HL-60/S4 treated with retinoic acid at 250 ng/mL for 4 days and 3 days (cell line): ENCODE data around the gene ZNF783.
"Not testable (repeated sequence)": the region's sequence is repeated elsewhere in the genome, so short reads cannot be mapped to it uniquely, and the experiment has no call there.

Source experiments
- in situ Hi-C: fragments of 300-500 bp; cut with MboI; formaldehyde crosslinking; loops from 2 replicates; pipeline ENCODE4 v1.7.0; 2022; ENCODE audit warnings: low sequenced_read_pairs

The ZNF783 gene

DNA sequence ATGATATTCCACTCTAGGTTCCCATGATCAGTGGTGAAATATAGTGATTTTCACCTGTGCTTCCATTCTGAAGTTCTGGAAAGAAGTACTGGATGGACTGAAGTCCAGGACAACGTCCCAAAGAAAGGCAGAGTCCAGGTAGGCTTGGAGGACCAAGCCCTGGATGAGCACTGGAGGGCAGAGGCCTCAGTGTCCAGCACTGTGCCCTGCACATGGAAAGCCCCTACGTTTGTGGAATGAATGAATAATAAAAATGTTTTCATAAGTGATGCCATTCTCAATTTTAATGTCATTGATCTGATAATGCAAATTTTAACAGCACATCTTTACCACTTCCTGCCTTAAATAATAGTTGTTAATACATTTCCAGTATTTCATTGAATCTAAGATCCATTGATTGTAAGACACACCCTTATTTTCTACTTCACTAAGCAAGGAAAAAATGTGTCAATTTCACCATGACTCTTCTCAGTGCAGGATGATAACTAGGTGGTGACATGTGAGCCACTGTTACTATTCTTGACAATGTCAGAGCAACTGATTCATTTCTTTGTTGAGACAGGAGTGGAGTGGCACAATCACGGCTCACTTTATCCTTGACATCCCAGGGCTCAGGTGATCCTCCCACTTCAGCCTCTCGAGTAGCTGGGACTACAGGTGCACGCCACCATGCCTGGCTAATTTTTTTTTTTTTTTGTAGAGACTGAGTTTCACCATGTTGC is 35.2 kb downstream of the ZNF783 start:
- in situ Hi-C loops, result no loop called here

DNA sequence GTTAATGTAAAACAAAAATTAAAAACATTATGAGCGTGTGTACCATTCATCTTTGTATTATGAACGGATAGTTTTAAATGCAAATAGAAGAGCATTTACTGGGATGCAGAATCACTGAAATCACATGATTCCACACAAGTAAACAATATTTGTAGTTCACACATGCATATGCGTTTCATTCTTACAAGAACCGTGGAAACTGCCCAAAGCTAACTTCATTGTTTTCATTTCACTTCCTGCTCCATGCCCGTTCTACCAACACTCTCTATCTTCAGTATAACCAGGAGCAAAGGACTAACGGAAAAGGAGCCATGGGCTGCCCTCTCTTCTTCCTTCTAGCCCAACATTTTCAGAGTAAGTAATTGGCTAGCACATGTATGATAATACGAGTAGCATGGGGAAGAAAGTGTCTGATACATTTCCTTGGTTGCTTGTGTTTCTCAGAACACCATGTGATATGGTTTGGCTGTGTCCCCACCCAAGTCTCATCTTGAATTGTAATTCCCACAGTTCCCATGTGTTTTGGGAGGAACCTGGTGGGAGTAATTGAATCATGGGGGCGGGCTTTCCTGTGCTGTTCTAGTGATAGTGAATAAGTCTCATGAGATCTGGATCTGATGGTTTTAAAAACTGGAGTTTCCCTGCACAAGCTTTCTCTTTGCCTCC is 38.8 kb downstream of the ZNF783 start:
- in situ Hi-C loops, result no loop called here

DNA sequence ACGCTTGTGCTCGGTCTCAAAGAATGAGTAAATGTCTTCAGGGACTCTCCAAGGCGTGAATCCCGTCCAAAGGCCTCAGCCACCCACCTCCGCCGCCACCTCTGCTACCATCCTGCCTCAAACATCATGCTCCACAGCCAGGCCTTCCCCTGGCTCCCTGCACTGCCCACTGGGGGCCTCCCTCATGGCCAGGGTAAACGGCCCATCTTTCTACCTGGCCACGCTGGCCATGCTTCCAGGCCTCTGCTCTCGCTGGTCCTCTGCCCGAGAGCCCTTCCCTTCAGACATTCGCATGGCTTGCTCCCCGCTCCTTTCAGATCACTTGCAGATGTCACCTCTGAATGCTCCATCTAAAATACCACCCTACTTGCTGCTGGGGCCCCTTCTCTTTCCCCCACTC is 40.2 kb downstream of the ZNF783 start:
- in situ Hi-C loops, result no loop called here

DNA sequence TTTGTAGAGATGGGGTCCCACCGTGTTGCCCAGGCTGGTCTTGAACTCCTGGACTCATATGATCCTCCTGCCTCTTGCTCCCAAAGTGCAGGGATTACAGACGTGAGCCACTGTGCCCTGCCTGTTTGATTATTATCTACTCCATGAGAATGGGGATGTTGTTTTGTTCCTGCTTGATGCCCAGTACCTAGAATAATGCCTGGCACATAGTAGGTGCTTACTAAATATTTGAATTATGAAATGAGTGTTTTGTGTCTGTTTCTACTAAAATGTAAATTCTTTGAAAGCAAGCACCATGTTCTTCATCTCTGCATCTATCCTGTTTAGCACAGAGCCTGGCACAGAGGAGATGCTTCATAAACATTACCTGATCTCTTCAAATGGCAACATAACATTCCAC is 40.9 kb downstream of the ZNF783 start:
- in situ Hi-C loops, result no loop called here

DNA sequence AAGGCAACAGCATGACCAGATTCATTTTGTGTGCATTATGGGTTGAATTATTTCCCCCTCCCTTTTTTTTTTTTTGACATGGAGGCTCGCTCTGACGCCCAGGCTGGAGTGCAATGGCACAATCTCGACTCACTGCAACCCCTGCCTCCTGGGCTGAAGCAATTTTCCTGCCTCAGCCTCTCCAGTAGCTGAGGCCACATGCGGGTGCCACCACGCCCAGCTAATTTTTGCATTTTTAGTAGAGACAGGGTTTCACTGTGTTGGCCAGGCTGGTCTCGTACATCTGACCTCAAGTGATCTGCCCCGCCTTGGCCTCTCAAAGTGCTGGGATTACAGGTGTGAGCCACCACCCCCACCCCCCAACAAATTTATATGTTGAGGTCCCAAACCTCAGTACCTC is 42.0 kb downstream of the ZNF783 start:
- in situ Hi-C loops, result no loop called here

DNA sequence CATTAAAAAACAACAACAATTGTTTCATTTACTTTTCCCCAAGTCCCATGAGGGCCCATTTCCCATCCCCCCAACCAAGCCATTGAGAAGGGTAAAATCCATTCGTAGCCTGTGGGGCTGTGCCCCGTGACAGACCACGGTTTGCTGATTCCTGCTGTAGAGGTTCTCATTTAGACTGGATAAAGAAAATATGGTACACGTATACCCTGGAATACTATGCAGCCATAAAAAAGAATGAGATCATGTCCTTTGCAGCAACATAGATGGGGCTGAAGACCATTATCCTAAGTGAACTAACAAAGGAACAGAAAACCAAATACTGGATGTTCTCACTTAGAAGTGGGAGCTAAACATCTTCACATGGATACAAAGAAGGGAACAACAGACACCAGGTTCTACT is 44.9 kb downstream of the ZNF783 start:
- in situ Hi-C loops, result no loop called here

DNA sequence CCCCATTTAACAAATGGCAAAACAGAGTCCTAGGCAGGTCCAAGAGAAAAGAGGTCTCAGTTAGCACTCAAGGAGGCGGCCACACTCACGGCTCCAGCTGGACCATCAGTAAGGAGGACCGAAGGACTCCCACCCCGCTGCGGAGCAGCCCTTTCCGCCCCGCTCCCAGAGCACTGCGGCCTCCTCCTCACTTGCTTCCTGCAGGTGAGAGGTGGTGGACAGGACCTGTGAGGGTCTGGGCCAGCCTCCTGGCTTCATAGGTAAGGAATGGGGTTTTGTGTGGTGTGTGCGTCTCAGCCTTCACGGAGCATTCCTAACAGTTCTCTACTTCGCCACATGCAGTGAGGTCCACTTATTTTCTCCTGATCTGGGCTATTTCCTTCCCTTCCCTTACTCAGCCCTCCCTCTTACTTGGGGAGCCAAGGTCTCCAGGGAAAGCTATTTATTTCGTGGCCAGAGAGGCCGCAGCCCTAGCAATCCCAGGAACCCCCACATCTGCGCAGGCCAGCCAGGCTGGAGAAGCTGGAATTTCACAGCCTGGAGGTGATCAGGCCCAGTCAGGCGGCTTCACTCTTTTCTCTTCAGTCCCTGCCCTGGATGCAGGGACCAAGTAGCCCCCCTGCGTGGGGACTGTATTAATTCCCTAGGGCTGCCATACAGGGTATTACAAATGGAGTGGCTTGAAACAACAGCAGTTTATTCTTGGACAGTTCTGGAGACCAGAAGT is 45.9 kb downstream of the ZNF783 start:
- in situ Hi-C loops, result no loop called here

DNA sequence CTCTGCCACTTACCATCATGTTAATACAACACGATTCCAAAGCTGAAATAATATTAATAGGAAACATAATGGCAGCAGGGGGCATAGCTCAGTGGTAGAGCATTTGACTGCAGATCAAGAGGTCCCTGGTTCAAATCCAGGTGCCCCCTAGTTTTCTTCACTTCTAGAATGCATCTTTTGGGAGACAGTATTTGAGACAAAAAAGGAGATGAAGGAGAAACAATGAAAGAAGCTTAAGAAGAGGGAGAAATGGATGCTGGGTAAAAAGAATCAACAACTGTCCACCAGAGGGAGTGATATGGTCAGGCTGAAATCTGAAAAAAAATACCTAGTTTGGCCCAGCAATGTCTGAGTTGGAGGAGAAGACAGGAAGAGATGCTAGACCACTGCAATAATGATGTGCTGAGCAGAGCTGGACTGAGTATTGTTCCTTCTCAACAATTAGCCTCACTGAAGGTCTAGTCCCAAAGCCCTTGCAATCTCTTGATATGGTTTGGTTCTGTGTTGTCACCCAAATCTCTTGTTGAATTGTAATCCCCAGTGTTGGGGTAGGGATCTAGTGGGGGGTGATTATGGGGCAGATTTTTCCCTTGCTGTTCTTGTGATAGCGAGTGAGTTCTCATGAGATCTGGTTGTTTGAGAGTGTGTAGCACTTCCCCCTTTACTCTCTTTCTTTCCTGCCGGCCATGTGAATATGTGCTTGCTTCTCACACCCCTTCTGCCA is 48.3 kb downstream of the ZNF783 start:
- in situ Hi-C loops, result no loop called here

DNA sequence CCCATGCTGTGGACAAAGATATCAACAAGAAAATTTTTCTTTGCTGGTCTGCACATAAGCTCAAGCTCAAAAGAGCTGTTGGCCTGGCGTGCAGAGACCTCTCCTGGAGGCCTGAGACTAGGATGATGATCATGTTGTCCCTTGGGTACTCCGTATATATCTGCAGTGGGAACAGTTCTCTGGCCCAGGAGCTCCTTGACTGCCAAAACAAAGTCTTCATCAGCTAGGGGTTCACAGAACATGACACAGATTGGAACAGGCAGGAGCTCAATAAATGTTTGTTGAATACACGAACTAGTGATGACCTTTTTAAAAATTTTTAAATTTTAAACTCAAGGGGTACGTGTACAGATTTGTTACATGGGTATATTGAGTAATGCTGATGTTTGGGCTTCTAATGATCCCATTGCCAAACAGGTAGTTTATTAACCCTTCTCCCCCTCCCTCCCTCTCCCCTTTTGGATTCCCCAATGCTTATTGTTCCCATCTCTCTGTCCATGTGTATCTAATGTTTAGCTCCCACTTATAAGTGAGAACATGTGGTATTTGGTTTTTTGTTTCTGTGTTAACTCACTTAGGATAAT is 49.1 kb downstream of the ZNF783 start:
- in situ Hi-C loops, result no loop called here

DNA sequence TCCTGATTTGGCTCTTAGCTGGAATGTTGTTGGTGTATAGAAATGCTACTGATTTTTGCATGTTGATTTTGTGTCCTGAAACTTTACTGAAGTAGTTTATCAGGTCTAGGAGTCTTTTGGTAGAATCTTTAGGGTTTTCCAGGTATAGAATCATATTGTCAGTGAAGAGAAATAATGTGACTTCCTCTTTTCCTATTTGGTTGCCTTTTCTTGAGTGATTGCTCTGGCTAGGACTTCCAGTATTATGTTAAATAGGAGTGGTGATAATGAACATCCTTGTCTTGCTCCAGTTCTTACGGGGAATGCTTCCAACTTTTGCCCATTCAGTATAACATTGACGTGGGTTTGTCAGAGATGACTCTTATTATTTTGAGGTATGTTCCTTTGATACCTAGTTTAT is 52.0 kb downstream of the ZNF783 start:
- in situ Hi-C loops, result no loop called here

DNA sequence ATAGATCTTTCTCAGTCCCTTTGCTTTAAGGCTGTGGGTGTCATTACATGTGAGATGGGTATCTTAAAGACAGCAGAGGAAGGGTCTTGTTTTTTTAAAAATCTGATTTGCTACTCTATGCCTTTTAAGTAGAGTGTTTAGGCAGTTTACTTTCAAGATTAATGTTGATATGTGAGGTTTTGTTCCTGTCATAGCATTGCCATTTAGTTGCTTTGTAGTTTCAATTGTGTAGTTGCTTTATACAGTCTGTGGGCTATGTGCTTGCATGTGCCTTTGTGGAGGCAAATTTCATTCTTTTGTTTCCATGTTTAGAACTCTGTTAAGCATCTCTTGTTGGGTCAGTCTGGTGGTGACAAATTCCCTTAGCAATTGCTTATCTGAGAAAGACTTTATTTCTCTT is 54.6 kb downstream of the ZNF783 start:
- in situ Hi-C loops, result no loop called here

DNA sequence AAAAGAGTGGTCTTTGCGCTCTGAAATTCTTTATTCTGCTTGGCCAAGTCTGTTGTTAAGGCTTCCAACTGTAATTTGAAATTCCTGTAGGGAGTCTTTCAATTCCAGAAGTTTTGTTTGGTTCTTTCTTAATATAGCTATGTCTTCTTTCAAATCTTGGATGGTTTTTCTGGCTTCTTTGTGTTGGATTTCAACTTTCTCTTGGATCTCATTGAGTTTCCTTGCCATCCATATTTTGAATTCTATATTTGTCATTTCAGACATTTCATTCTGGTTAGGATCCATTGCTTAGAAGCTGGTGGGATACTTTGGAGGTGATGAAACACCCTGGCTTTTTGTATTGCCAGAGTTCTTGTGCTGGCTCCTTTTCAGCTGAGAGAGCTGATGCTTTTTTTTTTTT is 55.5 kb downstream of the ZNF783 start:
- in situ Hi-C loops, result no loop called here

DNA sequence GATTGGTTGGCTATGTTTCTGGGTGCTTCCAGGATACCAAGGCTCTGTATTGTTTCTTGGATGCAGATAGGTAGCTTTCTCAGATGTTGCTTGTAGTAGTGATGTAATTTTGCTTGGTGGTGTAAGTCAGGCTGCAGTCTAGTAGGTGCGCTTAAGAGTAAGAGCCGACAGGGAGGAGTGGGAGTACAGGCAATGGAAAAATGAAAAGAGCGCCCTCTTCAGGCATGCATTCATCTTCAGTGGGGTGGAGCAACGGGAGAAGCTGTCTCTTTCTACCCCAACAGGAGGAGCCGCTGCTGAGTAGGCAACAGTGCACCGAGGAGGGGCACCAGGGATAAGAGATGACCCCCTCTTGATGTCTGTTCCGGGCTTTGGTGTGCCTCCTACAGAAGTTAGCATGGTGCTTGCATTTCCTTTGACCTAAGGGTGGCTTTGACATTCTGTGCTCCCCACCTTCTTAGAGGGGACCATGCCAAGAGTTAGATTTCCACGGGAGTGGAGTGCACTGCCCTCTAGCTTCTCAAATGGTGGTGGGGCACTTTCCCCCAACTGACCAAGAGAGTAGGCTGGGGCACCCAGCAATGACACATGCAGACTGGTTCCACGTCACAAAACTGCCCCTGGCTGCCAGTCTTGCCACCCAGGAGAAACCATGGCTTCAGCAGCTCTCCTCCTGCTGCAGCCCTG is 56.1 kb downstream of the ZNF783 start:
- in situ Hi-C loops, result no loop called here

DNA sequence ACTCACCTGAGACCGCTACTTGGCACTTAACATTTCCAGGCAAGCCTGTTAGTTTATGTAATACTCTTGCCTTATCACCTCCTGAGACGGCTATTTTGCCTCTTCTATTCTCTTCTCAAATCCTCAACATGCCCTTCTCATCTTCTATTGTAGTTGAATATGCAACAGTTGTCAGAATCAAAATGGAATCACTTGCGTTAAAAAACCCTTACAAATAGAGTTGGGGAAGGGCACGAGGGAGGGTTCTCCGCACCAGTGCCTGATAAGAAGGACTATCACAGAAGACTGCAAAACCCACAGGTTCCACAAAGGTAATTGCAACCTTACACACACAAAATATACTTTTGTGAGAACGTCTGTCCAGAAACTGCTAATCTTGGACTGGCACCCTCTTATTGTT is 57.4 kb downstream of the ZNF783 start:
- in situ Hi-C loops, result no loop called here

DNA sequence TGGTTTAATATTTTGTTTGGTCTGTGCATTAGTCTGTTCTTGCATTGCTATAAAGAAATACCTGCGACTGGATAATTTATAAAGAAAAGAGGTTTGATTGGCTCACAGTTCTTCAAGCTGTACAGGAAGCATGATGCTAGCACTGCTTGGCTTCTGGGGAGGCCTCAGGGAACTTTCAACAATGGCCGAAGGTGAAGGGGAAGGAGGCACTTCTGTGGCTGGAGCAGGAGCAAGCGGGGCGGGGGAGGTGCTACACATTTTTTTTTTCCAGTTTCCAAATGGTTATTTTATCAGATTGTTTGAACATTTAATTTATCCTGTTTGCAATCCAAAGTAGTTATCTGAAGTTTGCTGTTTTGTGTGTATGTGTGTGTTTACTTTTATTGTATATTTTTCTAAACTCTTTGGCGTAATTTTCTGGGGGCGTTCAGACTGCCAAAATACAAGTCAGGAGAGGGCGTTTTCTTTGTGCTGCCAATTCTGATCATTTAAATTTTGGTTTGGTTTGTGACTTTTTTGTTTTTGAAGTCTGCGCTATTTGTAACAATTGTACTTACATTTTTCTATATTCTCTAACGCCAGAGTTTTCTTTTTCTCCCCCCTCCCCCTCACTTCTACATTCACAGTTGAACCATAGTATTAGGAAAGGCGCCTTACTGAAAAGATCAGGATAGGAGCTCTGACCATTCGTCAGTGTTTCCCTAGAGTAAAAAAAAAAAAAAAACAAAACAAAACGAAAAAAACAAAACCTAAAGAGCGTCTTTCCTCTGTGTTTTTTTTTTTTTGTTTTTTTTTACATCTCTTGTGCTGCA is 58.5 kb downstream of the ZNF783 start:
- in situ Hi-C loops, result no loop called here

DNA sequence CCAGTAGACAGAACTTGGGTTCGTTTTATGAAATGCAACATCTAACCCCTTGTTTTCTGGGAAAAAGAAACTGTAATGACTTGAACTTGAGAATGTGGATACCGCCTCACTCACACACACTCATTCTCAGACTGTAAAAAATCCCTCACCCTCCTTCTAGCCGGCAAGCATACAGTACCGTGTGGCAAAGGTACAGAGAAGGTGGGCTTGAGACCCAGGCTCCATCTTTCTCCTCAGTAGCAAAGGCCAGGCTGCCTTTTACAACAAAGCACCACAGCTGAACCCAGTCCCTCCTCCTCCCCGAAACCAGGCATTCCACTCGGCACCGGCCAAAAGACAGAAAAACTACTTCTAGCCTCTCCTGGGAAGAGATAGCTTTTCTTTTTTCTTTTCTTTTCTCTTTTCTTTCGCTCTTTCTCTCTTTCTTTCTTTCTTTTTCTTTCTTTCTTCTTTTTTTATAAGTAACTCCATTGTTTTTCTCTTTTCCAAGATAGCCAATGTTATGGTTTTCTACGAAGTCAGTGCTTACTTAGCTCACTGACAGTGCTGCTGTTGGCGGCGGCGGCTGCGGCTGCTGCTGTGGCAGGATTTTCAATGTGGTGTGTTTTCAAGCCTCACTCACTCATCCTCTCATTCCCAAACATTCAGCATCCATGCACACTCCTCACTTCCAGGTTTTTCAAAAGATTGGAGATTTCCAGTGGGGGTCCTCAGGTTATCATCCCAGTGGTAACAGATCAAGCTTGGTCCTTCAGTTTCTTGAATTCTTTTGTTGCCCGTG is 59.3 kb downstream of the ZNF783 start:
- in situ Hi-C loops, result not testable (repeated sequence)

DNA sequence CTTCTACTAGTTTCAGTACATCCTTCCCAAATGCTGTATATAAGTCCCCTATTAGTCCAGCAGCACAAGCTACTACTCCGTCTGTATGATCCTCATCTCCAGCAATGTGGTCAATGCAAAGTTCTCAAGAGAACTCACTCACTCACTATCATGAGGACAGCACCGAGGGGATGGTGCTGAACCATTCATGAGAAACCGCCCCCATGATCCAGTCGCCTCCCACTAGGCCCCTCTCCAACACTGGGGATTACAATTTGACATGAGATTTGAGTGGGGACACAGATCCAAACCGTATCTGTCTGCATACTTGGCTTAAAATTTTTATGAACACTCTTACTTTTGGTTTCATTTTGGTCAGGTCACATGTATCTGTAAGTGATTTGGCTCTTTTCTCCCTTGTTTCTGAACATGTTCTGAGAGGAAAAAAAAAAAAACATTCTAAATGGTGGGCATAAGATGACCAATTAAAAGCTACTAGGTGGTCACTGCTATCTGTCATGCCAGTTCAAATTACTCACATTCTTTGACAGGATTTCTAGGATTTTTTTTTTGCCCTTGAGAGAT is 60.1 kb downstream of the ZNF783 start:
- in situ Hi-C loops, result no loop called here

DNA sequence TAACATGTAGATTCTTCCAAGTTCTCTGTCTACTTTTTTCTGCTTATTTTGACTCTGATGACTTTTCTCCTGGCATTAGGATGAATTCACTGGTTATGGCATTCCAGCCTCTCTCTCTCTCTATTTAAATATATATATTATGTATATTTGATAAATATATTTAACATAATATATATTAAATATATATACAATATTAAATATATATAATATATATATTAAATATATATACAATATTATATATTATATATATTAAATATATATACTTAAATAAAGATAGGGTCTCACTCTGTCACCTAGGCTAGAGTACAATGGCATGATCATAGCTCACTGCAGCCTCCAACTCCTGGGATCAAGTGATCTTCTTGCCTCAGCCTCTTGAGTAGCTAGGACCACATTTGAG is 60.7 kb downstream of the ZNF783 start:
- in situ Hi-C loops, result no loop called here

DNA sequence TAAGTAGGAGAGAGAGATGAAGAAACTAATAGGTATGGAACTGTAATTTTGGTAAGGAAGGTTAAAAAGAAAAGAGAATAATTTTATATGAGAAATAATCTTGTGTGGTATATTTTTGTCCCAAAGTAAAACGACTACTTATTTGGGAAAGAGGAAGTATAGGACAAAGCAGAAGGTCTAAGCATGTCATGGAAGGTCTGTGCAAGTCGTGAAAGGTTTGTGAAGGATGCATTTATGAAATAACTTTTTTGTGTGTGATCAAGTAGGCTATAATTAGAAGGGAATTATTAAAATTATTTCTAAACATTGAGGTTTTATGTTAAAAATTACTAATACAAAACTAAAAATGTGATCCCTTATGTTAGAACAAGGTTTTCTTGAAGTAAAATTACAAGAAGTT is 63.3 kb downstream of the ZNF783 start:
- in situ Hi-C loops, result no loop called here
